ENCODE measurements around the gene SGMS2.
A peak's percentile ranks its signal among the peaks of the same experiment; 100 is the strongest.

SGMS2 gene

GRCh38 chr4:107780665-107781064, 44.1 kb upstream of the SGMS2 start:
- no peak overlapping the region for H3K27ac ChIP-seq (ENCODE audit: low read length)
- no peak overlapping the region for H3K4me3 ChIP-seq (ENCODE audit: low read depth in 1 of 2, low read length in 2 of 2)
- no peaks in the 10 kb centered on the region for H3K4me1 ChIP-seq (ENCODE audit: insufficient read depth, low read length)
- H3K4me2 ChIP-seq (ENCODE audit: insufficient read depth, low read length), result no peak overlapping the region
- no peak overlapping the region for H3K9ac ChIP-seq (ENCODE audit: low read depth, low read length)
- H3K79me2 ChIP-seq (ENCODE audit: insufficient read depth, low read length), result no peaks in the 10 kb centered on the region
- ATAC-seq (ENCODE audit: insufficient read depth, low read depth) (no peak), DNase-seq (peak; percentile 58)
- no peaks in the 10 kb centered on the region for H3K36me3 ChIP-seq (ENCODE audit: insufficient read depth, low read length)
- H3K9me3 ChIP-seq (ENCODE audit: insufficient read depth, low read length, severe bottlenecking), result peaks cover 17% of the 10 kb centered on the region
- H4K20me1 ChIP-seq (ENCODE audit: insufficient read depth, low read length), result no peaks in the 10 kb centered on the region
- TF ChIP-seq CTCF (IDR thresholded peaks at IDR 0.05; ENCODE audit: borderline replicate concordance, extremely low read depth, low read length, poor library complexity, severe bottlenecking) (no peak), EZH2 (IDR thresholded peaks at IDR 0.05; ENCODE audit: borderline replicate concordance, low read depth, low read length, severe bottlenecking) (no peak)
- no peaks in the 10 kb centered on the region for H3K27me3 ChIP-seq (ENCODE audit: insufficient read depth, low read length, poor library complexity)
- no peak overlapping the region for H2AFZ ChIP-seq (ENCODE audit: low read depth, low read length)

GRCh38 chr4:107791902-107792301, 32.8 kb upstream of the SGMS2 start:
- H2AFZ ChIP-seq (ENCODE audit: low read depth, low read length), result no peak overlapping the region
- H4K20me1 ChIP-seq (ENCODE audit: insufficient read depth, low read length), result no peaks in the 10 kb centered on the region
- no peaks in the 10 kb centered on the region for H3K4me1 ChIP-seq (ENCODE audit: insufficient read depth, low read length)
- DNase-seq, result no peak
- no peaks in the 10 kb centered on the region for H3K36me3 ChIP-seq (ENCODE audit: insufficient read depth, low read length)
- H3K9ac ChIP-seq (ENCODE audit: low read depth, low read length), result no peak overlapping the region
- H3K27ac ChIP-seq (ENCODE audit: low read length), result no peak overlapping the region
- H3K27me3 ChIP-seq (ENCODE audit: insufficient read depth, low read length, poor library complexity), result no peaks in the 10 kb centered on the region
- H3K79me2 ChIP-seq (ENCODE audit: insufficient read depth, low read length), result no peaks in the 10 kb centered on the region
- no peak overlapping the region for H3K4me2 ChIP-seq (ENCODE audit: insufficient read depth, low read length)
- TF ChIP-seq CTCF (IDR thresholded peaks at IDR 0.05; ENCODE audit: borderline replicate concordance, extremely low read depth, low read length, poor library complexity, severe bottlenecking) (no peak), EZH2 (IDR thresholded peaks at IDR 0.05; ENCODE audit: borderline replicate concordance, low read depth, low read length, severe bottlenecking) (no peak)
- ATAC-seq (ENCODE audit: insufficient read depth, low read depth), result no peak
- H3K4me3 ChIP-seq (ENCODE audit: low read depth in 1 of 2, low read length in 2 of 2), result no peak overlapping the region
- H3K9me3 ChIP-seq (ENCODE audit: insufficient read depth, low read length, severe bottlenecking), result peaks cover 16% of the 10 kb centered on the region

- Histone ChIP-seq H3K27me3 (ENCODE audit: insufficient read depth, low read length, poor library complexity) (no peaks in the 10 kb centered on the region), H3K9ac (ENCODE audit: low read depth, low read length) (no peak overlapping the region), H2AFZ (ENCODE audit: low read depth, low read length) (no peak overlapping the region), H3K4me1 (ENCODE audit: insufficient read depth, low read length) (no peaks in the 10 kb centered on the region), H3K4me3 (ENCODE audit: low read depth in 1 of 2, low read length in 2 of 2) (no peak overlapping the region), H3K79me2 (ENCODE audit: insufficient read depth, low read length) (no peaks in the 10 kb centered on the region), H3K27ac (ENCODE audit: low read length) (no peak overlapping the region), H3K9me3 (ENCODE audit: insufficient read depth, low read length, severe bottlenecking) (peaks cover 14% of the 10 kb centered on the region), H3K4me2 (ENCODE audit: insufficient read depth, low read length) (no peak overlapping the region), H4K20me1 (ENCODE audit: insufficient read depth, low read length) (no peaks in the 10 kb centered on the region), H3K36me3 (ENCODE audit: insufficient read depth, low read length) (no peaks in the 10 kb centered on the region)
- ATAC-seq (ENCODE audit: insufficient read depth, low read depth) (no peak), DNase-seq (no peak)
- no peak for TF ChIP-seq EZH2 (IDR thresholded peaks at IDR 0.05; ENCODE audit: borderline replicate concordance, low read depth, low read length, severe bottlenecking)
- no peak for TF ChIP-seq CTCF (IDR thresholded peaks at IDR 0.05; ENCODE audit: borderline replicate concordance, extremely low read depth, low read length, poor library complexity, severe bottlenecking)
Measured at GRCh38 chr4:107792711-107793110, 32.0 kb upstream of the SGMS2 start.

- Histone ChIP-seq H3K4me2 (ENCODE audit: insufficient read depth, low read length) (no peak overlapping the region), H3K4me1 (ENCODE audit: insufficient read depth, low read length) (no peaks in the 10 kb centered on the region), H4K20me1 (ENCODE audit: insufficient read depth, low read length) (no peaks in the 10 kb centered on the region), H3K9me3 (ENCODE audit: insufficient read depth, low read length, severe bottlenecking) (peaks cover under 1% of the 10 kb centered on the region), H3K4me3 (ENCODE audit: low read depth in 1 of 2, low read length in 2 of 2) (no peak overlapping the region), H2AFZ (ENCODE audit: low read depth, low read length) (no peak overlapping the region), H3K27me3 (ENCODE audit: insufficient read depth, low read length, poor library complexity) (no peaks in the 10 kb centered on the region), H3K79me2 (ENCODE audit: insufficient read depth, low read length) (no peaks in the 10 kb centered on the region), H3K27ac (ENCODE audit: low read length) (no peak overlapping the region), H3K36me3 (ENCODE audit: insufficient read depth, low read length) (no peaks in the 10 kb centered on the region), H3K9ac (ENCODE audit: low read depth, low read length) (no peak overlapping the region)
- ATAC-seq (ENCODE audit: insufficient read depth, low read depth) (no peak), DNase-seq (no peak)
- TF ChIP-seq CTCF (IDR thresholded peaks at IDR 0.05; ENCODE audit: borderline replicate concordance, extremely low read depth, low read length, poor library complexity, severe bottlenecking) (no peak), EZH2 (IDR thresholded peaks at IDR 0.05; ENCODE audit: borderline replicate concordance, low read depth, low read length, severe bottlenecking) (no peak)
Measured at GRCh38 chr4:107793996-107794395, 30.7 kb upstream of the SGMS2 start.
